GM10847 (cell line): ENCODE measurements around the gene FKBP10.

ENCODE experiments used
- POLR2A ChIP-seq: IDR thresholded peaks from 2 replicates; pipeline ENCODE4 v1.6.1; 2011; ENCODE audit not compliant: insufficient read length; ENCODE audit errors: extremely low read depth

FKBP10 gene

DNA sequence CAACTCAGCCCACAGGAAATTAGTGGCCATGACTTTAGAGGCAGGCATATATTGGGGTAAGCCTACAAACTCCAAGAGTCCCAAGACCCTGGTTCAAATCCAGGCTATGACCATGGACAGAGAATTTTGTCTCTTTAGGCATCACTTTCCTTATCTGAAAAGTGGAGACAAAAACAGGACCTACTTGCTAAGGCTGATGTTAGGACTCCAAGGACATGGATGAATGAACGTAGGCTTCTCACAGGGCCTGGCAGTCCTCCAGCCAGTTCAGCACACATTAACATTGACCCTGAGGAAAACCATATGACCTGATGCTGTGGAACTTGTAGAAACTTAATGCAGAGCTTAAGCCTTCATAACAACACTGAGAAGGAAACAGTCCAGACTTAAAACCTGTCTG lies 1.4 kb downstream of the FKBP10 start:
- TF ChIP-seq POLR2A, result no peak

DNA sequence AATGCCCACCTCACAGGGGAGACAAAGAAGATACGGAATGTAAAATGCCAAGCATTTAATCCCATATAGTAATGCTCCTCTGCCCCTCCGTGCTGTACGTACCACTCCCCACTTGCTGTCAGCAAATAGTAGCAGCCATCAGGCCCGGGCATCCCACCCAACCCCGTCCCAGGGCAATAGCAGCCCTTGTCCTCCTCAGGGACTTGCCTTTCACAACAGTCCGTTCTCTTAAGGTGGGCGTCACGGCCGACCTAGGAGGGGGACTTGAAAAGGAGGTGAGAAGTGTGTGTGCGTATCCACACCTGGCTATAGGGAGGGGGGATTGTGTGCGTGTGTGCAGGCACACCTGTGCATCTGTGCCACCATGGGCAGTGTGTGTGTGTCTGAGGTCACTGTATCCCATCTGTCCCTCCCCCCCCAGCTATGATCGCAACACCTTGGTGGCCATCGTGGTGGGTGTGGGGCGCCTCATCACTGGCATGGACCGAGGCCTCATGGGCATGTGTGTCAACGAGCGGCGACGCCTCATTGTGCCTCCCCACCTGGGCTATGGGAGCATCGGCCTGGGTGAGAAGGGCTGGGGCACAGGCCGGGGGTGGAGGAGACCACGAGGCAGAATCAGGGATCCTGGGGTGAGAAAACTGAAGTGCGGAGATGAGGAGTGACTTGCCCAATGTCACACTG lies 4.0 kb downstream of the FKBP10 start:
- no peak for TF ChIP-seq POLR2A

DNA sequence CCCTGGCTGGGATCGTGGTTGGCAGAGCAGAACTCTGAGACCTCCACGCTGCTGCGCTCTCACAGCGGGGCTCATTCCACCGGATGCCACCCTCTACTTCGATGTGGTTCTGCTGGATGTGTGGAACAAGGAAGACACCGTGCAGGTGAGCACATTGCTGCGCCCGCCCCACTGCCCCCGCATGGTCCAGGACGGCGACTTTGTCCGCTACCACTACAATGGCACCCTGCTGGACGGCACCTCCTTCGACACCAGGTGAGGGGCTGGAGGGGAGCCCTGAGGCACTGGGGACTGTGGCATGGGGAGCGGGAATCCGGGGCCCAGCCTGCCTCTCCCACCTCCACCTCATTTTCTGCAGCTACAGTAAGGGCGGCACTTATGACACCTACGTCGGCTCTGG lies 5.2 kb downstream of the FKBP10 start:
- no peak for TF ChIP-seq POLR2A

DNA sequence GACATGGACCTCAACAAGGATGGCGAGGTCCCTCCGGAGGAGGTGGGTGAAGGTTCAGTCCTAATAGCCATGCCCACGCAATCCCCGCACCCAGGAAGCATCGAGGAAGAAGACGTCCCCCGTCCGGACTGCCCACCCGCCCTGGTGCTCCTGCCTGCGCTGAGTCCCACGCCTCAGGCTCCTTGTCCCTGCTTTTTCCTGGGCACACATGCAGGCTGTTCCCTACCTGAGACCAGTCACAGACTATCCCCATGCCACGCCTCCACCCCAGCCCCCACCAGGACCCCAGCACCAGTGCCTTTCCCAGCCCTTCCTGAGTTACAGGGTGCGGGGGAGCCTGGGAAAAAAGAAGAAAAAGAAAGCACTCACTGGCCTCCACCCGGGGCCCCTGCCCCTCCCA lies 9.0 kb downstream of the FKBP10 start:
- TF ChIP-seq POLR2A, result no peak

GRCh38 chr17:41822216-41823140 lies 9.7 kb downstream of the FKBP10 start:
- TF ChIP-seq POLR2A, result no peak

- no peak for TF ChIP-seq POLR2A
Observed at GRCh38 chr17:41823141-41823524, 10.3 kb downstream of the FKBP10 start.

- no peak for TF ChIP-seq POLR2A
Observed at GRCh38 chr17:41823580-41823979, 10.8 kb downstream of the FKBP10 start.

DNA sequence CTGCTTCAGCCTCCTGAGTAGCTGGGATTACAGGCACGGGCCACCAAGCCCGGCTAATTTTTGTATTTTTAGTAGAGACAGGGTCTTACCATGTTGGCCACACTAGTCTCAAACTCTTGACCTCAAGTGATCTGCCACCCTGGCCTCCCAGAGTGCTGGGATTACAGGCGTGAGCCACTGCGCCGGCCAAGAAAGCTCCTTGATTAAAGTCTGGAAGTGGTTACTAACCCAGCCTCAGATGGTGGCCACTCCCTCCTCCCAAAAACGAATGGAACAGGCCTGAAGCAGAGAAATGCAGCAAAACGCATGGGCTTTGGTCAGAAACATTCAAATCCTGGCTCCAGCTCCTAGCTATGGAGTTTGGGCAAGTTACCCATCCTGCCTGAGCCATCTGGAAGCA lies 11.3 kb downstream of the FKBP10 start:
- TF ChIP-seq POLR2A, result no peak

- TF ChIP-seq POLR2A, result no peak
Observed at GRCh38 chr17:41825175-41825845, 12.5 kb downstream of the FKBP10 start.

GRCh38 chr17:41835214-41835799 lies 22.5 kb downstream of the FKBP10 start:
- TF ChIP-seq POLR2A, result no peak

DNA sequence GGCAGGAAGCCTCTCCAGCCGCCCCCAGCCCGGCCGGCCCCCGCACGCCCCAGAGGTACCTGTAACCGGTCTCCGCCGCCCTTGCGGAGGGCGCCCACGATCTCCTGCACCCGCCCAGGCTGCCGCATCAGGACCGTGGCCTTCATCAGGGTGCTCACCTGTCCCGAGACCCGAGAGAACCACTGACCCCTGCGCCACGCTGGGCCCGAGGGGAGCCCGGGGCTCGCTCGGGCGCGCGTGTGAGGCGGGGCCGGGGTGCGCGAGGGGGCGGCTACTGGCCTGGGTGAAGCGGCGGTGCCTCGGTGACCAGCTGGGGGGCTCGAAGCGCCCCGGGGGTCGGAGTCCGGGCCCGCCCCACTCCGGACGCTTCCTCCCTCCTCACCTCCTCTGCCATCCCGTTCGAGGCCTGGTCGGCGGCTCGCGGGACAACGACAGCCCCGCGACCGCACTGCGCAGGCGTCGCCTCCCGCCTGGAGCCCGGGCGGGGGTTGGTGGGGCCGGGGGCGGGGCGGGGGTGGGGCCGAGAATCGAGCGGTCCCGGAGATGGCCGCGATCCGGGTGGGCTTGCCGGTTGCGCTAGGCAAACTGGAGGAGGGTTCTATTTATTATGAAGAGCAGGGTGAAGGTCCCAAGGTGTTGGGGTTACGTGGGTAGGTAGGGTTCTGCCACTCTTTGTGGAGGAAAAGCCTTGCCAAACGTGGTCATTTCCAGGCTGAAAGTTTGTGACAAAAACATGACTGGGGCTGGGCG lies 23.2 kb downstream of the FKBP10 start, which contains the start of gene NT5C3B:
Gene NT5C3B (minus strand): TSS at position 433 of the 750 bp plus-strand sequence. CDS start 39 bp downstream, at position 394.
- peak; percentile 43 for TF ChIP-seq POLR2A

DNA sequence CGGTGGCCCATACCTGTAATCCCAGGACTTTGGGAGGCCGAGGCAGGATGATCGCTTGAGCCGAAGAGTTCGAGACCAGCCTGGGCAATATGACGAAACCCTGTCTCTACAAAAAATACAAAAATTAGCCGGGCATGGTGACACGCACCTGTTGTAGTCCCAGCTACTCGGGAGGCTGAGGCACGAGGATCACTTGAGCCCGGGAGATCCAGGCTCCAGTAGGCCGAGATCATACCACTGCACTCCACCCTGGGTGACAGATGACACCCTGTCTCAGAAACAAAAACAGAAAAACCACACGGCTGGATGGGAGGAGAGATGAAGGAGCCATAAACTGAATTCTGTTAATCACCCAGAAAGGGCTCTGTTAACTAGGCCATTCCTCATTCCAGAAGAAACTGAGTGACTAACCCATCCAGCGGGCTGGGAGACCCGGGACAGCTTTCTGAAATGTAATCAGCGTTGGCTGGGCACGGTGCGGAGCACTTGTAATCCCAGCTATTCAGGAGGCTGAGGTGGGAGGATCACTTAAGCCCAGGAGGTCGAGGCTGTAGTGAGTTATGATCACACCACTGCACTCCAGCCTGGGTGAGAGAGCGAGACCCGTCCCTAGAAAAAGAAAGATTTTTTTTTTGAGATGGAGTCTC lies 23.9 kb downstream of the FKBP10 start:
- TF ChIP-seq POLR2A, result no peak

GRCh38 chr17:41837761-41838538 lies 25.1 kb downstream of the FKBP10 start, which contains the start of gene KLHL10:
Gene KLHL10, plus strand, starts transcription at chr17:41837825. Its CDS starts 108 bp downstream, at chr17:41837933.
- TF ChIP-seq POLR2A, result no peak
